Esophagus mucosa (tissue), 1 donor: ENCODE measurements around the gene MLPH. TPM values are rescaled to one million over a fixed set of nuclear protein-coding genes. Genes with fewer than 3 reads are reported as not detected.

Experiments used
- ATAC-seq: fragments of 200-7000 bp; cut with Tn5 transposase; one replicate; pipeline ENCODE4 v1.9.1; 2020
- total RNA-seq: library from RNA; stranded (reverse); gene quantifications from one replicate; pipeline ENCODE4 v1.2.4, GENCODE V29; 2023
- donor health status: DM: yes; HTN: yes; CAD: no.

MLPH gene
- total RNA-seq, 1 donor from 2014 or later = 5.3 TPM

- ATAC-seq = peak; percentile 59
These were observed 13.8 kb downstream of the MLPH start for GRCh38 chr2:237500681-237501424.

GRCh38 chr2:237501892-237502513, 15.0 kb downstream of the MLPH start:
- peak; percentile 13 for ATAC-seq

GRCh38 chr2:237503201-237503600, 16.1 kb downstream of the MLPH start:
- no peak for ATAC-seq

- no peak for ATAC-seq
These were observed 18.3 kb downstream of the MLPH start for GRCh38 chr2:237505188-237505939.

- no peak for ATAC-seq
These were observed 20.5 kb downstream of the MLPH start for GRCh38 chr2:237507512-237507911.

- ATAC-seq = no peak
These were observed 21.3 kb downstream of the MLPH start for GRCh38 chr2:237508361-237508760.

GRCh38 chr2:237509151-237509550, 22.1 kb downstream of the MLPH start:
- ATAC-seq = no peak

- no peak for ATAC-seq
These were observed 22.9 kb downstream of the MLPH start for GRCh38 chr2:237509905-237510304.

- no peak for ATAC-seq
These were observed 23.6 kb downstream of the MLPH start for GRCh38 chr2:237510502-237511217.

GRCh38 chr2:237511433-237511832, 24.4 kb downstream of the MLPH start:
- no peak for ATAC-seq

GRCh38 chr2:237511885-237512405, 24.9 kb downstream of the MLPH start:
- ATAC-seq = no peak

GRCh38 chr2:237512774-237513466, 25.9 kb downstream of the MLPH start:
- peak; percentile 66 for ATAC-seq

- ATAC-seq = no peak
These were observed 26.6 kb downstream of the MLPH start for GRCh38 chr2:237513693-237514092.

- no peak for ATAC-seq
These were observed 27.6 kb downstream of the MLPH start for GRCh38 chr2:237514474-237515130.

- ATAC-seq = no peak
These were observed 28.1 kb downstream of the MLPH start for GRCh38 chr2:237515166-237515565.

GRCh38 chr2:237515621-237516275, 28.7 kb downstream of the MLPH start:
- ATAC-seq = no peak

- no peak for ATAC-seq
These were observed 30.1 kb downstream of the MLPH start for GRCh38 chr2:237517163-237517562.

GRCh38 chr2:237517990-237518389, 30.9 kb downstream of the MLPH start:
- ATAC-seq = no peak

- no peak for ATAC-seq
These were observed 32.6 kb downstream of the MLPH start for GRCh38 chr2:237519506-237520245.

GRCh38 chr2:237520290-237520689, 33.2 kb downstream of the MLPH start:
- no peak for ATAC-seq
